HepG2 (cell line): ENCODE measurements around the gene PLPPR3. TPM values are rescaled to one million over a fixed set of nuclear protein-coding genes. Genes with fewer than 3 reads are reported as not detected.

Experiments
- BCLAF1 ChIP-seq: fragments of 450-650 bp; IDR thresholded peaks from 2 replicates; pipeline ENCODE4 v1.6.1; 2017; ENCODE audit warnings: mild to moderate bottlenecking
- CCDC6 ChIP-seq: sonication (generic); formaldehyde crosslinking; IDR thresholded peaks from 2 replicates; pipeline ENCODE4 v1.8.1; 2022; ENCODE audit warnings: mild to moderate bottlenecking, missing genetic modification reagents, moderate library complexity
- FOXC1 ChIP-seq: sonication (generic); formaldehyde crosslinking; IDR thresholded peaks from 2 replicates; pipeline ENCODE4 v1.8.0; 2022; ENCODE audit warnings: mild to moderate bottlenecking, missing genetic modification reagents, borderline replicate concordance
- POGZ ChIP-seq: sonication (generic); formaldehyde crosslinking; IDR thresholded peaks from 2 replicates; pipeline ENCODE4 v1.4.0; 2020; ENCODE audit warnings: mild to moderate bottlenecking, missing genetic modification reagents
- RFX1 ChIP-seq: fragments of 450-650 bp; IDR thresholded peaks from 2 replicates; pipeline ENCODE4 v1.6.1; 2017
- SP1 ChIP-seq, 2 experiments: fragments of 450-650 bp in 1 of 2; sonication (generic) in 1 of 2; formaldehyde crosslinking in 1 of 2; IDR thresholded peaks; 2 replicates each; pipeline versions ENCODE4 v1.4.0 to v1.6.1; 2016 to 2020; ENCODE audit warnings: missing genetic modification reagents in 1 of 2
- ZFY ChIP-seq: sonication (generic); formaldehyde crosslinking; IDR thresholded peaks from 2 replicates; pipeline ENCODE4 v1.4.0; 2020; ENCODE audit warnings: missing genetic modification reagents
- ZHX2 ChIP-seq, 2 experiments: sonication (generic) in 1 of 2; formaldehyde crosslinking in 1 of 2; IDR thresholded peaks; 2 replicates each; pipeline versions ENCODE4 v1.6.1 to v1.9.0; 2014 to 2022; ENCODE audit warnings: antibody characterized with exemption in 1 of 2, borderline replicate concordance in 1 of 2, inconsistent platforms in 1 of 2, low read depth in 1 of 2, missing genetic modification reagents in 1 of 2
- ZNF20 ChIP-seq: sonication (generic); formaldehyde crosslinking; IDR thresholded peaks from 2 replicates; pipeline ENCODE4 v1.4.0; 2020; ENCODE audit warnings: mild to moderate bottlenecking, moderate library complexity, missing genetic modification reagents
- ZNF607 ChIP-seq: sonication (generic); formaldehyde crosslinking; IDR thresholded peaks from 2 replicates; pipeline ENCODE4 v1.5.1; 2020; ENCODE audit warnings: missing genetic modification reagents, mild to moderate bottlenecking, borderline replicate concordance
- ZNF788 ChIP-seq: sonication (generic); formaldehyde crosslinking; IDR thresholded peaks from 2 replicates; pipeline ENCODE4 v1.5.0; 2020; ENCODE audit warnings: mild to moderate bottlenecking, missing genetic modification reagents, borderline replicate concordance
- polyA plus RNA-seq, 8 experiments: library from polyadenylated mRNA; depleted of rRNA in 3 of 8; stranded (reverse) in 7 of 8; unstranded in 1 of 8; fragments of >200 nt; fragmentation: Illumina TruSeq in 4 of 8; extraction: Trizol in 4 of 8; gene quantifications; 2 replicates each; pipeline versions ENCODE4 v1.2.1 to v1.2.3, GENCODE V29; 2011 to 2016; ENCODE audit warnings: low read depth in 4 of 8, missing spikeins in 1 of 8, mixed read lengths in 1 of 8; ENCODE audit not compliant: insufficient read depth in 1 of 8
- total RNA-seq, 5 experiments: library from RNA; depleted of rRNA; stranded (reverse); fragments of >200 nt; fragmentation: Illumina TruSeq; extraction: Trizol; gene quantifications; 2 replicates each; pipeline ENCODE4 v1.2.3, GENCODE V29; 2016; ENCODE audit warnings: low read depth in 1 of 5
- TF ChIP-seq, protein P1 (sequence below): sonication (generic); formaldehyde crosslinking; IDR thresholded peaks from 2 replicates; pipeline ENCODE4 v1.4.0; 2020; ENCODE audit warnings: low read depth, missing genetic modification reagents
- TF ChIP-seq, protein P2 (sequence below): sonication (generic); formaldehyde crosslinking; IDR thresholded peaks from 2 replicates; pipeline ENCODE4 v1.9.0; 2022; ENCODE audit warnings: low read depth, missing genetic modification reagents

The PLPPR3 gene
- total and polyA plus RNA-seq, 2 of the 13 experiments (the other 11 are each of a cell fraction or from before 2014, with no cell fraction given) = 0.07 to 0.16 TPM

DNA sequence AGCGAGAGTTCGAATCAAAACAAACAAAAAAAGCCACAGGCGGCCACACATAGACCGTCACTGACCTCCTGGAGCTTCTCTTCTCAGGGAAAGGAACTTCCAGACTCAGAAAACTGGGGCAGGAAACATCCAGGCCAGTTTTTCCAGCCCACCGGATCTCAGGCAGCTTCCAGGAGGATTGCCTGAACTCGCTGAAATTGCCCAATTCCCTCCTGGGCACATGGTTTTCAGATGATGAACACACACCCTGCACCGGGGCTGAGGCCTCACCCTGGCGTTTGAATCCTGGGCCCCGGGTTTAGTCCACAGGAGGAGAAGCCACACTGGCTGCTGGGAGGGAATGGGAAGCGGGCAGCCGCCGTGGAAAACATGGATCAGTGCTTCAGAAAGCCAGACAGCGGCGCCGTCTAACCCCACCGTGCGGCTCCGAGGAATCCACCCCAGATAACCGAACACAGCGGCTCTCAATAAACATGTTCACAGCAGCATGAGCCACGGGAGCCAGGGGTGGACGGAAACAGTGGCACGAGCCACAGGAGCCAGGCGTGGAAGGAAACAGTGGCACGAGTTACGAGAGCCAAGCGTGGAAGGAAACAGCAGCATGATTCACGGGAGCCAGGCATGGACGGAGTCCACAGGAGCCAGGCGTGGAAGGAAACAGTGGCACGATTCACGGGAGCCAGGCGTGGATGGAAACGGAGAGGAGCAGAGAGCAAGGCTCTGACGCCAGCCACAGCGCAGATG is 42.7 kb downstream of the PLPPR3 start (continued):
- TF ChIP-seq BCLAF1 (no peak), SP1 (IDR thresholded peaks at IDR 0.05) (no peak), SP1 (CRISPR knock-in tag; IDR thresholded peaks at IDR 0.05) (no peak), ZNF788 (CRISPR knock-in tag) (no peak), CCDC6 (CRISPR knock-in tag) (peak; percentile 86; the same call in 1 of the 2 replicates), RFX1 (no peak), POGZ (CRISPR knock-in tag) (no peak), ZHX2 (IDR thresholded peaks at IDR 0.05; ENCODE audit: low read depth) (no peak), ZHX2 (CRISPR knock-in tag; IDR thresholded peaks at IDR 0.05; ENCODE audit: borderline replicate concordance) (peak; percentile 77; the same call in 1 of the 2 replicates), ZFY (CRISPR knock-in tag) (peak; percentile 88), ZNF607 (CRISPR knock-in tag) (peak; percentile 78; the same call in 1 of the 2 replicates), ZNF20 (CRISPR knock-in tag) (no peak), FOXC1 (peak; percentile 96)
- TF ChIP-seq, protein P1, sequence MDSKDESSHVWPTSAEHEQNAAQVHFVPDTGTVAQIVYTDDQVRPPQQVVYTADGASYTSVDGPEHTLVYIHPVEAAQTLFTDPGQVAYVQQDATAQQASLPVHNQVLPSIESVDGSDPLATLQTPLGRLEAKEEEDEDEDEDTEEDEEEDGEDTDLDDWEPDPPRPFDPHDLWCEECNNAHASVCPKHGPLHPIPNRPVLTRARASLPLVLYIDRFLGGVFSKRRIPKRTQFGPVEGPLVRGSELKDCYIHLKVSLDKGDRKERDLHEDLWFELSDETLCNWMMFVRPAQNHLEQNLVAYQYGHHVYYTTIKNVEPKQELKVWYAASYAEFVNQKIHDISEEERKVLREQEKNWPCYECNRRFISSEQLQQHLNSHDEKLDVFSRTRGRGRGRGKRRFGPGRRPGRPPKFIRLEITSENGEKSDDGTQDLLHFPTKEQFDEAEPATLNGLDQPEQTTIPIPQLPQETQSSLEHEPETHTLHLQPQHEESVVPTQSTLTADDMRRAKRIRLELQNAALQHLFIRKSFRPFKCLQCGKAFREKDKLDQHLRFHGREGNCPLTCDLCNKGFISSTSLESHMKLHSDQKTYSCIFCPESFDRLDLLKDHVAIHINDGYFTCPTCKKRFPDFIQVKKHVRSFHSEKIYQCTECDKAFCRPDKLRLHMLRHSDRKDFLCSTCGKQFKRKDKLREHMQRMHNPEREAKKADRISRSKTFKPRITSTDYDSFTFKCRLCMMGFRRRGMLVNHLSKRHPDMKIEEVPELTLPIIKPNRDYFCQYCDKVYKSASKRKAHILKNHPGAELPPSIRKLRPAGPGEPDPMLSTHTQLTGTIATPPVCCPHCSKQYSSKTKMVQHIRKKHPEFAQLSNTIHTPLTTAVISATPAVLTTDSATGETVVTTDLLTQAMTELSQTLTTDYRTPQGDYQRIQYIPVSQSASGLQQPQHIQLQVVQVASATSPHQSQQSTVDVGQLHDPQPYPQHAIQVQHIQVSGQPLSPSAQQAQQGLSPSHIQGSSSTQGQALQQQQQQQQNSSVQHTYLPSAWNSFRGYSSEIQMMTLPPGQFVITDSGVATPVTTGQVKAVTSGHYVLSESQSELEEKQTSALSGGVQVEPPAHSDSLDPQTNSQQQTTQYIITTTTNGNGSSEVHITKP = no peak
- TF ChIP-seq, protein P2, sequence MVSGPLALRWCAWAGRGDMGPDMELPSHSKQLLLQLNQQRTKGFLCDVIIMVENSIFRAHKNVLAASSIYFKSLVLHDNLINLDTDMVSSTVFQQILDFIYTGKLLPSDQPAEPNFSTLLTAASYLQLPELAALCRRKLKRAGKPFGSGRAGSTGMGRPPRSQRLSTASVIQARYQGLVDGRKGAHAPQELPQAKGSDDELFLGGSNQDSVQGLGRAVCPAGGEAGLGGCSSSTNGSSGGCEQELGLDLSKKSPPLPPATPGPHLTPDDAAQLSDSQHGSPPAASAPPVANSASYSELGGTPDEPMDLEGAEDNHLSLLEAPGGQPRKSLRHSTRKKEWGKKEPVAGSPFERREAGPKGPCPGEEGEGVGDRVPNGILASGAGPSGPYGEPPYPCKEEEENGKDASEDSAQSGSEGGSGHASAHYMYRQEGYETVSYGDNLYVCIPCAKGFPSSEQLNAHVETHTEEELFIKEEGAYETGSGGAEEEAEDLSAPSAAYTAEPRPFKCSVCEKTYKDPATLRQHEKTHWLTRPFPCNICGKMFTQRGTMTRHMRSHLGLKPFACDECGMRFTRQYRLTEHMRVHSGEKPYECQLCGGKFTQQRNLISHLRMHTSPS (CRISPR knock-in tag) = peak; percentile 55; the same call in 1 of the 2 replicates
